ENCODE results near the gene AP3S2.
"Not testable (repeated sequence)": the region's sequence is repeated elsewhere in the genome, so short reads cannot be mapped to it uniquely, and the experiment has no call there.

The AP3S2 gene

GRCh38 chr15:89863918-89864317 is 29.9 kb downstream of the AP3S2 start:
- no peak for DNase-seq

GRCh38 chr15:89860891-89861290 is 32.9 kb downstream of the AP3S2 start:
- DNase-seq: no peak

- no peak for DNase-seq
Observed at GRCh38 chr15:89860431-89860830, 33.4 kb downstream of the AP3S2 start.

GRCh38 chr15:89858661-89859458 is 34.9 kb downstream of the AP3S2 start:
- no peak for DNase-seq

- DNase-seq: no peak
Observed at GRCh38 chr15:89857673-89858072, 36.1 kb downstream of the AP3S2 start.

DNA sequence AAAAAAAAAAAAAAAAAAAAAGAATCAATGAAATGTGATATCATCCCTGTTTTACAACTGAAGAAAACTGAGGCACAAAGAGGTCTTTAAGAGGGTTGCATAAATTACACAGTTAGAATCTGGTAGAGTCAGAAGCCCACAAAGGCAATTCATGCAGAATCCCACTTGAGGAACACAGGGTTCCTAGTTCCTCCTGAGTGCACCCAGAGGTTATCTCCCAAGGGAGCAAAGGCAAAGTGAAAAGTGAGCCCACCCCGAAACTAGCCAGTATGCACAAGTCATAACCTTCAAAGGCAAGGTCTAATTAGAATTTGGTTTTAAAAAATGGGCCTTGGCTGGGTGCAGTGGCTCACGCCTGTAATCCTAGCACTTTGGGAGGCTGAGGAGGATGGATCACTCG is 37.8 kb downstream of the AP3S2 start:
- DNase-seq: no peak

DNA sequence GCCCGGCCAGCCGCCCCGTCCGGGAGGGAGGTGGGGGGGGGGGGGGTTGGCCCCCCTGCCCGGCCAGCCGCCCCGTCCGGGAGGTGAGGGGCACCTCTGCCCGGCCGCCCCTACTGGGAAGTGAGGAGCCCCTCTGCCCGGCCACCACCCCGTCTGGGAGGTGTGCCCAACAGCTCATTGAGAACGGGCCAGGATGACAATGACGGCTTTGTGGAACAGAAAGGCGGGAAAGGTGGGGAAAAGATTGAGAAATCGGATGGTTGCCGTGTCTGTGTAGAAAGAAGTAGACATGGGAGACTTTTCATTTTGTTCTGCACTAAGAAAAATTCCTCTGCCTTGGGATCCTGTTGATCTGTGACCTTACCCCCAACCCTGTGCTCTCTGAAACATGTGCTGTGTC is 38.9 kb downstream of the AP3S2 start:
- not testable (repeated sequence) for DNase-seq

GRCh38 chr15:89852342-89852995 is 41.3 kb downstream of the AP3S2 start:
- no peak for DNase-seq

DNA sequence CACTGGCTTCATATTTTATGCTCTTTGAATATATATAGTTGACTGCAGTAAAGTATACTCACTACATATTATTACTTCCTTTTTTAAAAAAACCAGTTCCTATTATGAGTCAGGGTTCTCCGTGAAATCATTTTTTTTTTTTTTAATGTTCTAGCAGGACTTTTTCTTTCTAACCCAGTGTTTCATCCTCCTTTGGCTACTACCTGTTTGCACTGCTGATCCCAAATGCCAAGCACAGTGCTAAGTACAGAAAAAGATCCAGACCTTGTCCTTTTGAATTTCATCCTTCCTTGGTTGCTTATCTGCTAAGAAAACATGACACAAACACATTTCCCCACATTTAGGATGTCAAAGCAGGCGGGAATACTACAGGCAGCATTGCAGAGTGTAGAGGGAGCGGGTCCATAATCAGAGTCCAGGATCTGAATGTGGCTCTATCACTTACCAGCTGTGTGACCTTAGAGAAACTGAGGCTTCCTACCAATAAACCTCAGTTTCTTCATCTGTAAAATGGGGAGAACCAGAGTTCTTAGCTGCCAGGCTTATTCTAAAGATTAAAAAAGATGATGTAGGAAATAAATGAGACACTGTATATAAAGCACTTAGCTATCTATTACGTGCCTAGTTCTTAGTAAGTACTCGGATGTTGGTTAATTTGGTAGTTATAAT is 42.0 kb downstream of the AP3S2 start:
- DNase-seq: no peak

GRCh38 chr15:89848970-89849292 is 44.9 kb downstream of the AP3S2 start:
- no peak for DNase-seq

GRCh38 chr15:89847101-89847500 is 46.7 kb downstream of the AP3S2 start:
- DNase-seq: no peak

- DNase-seq: no peak
Observed at GRCh38 chr15:89845305-89845893, 48.4 kb downstream of the AP3S2 start.

DNA sequence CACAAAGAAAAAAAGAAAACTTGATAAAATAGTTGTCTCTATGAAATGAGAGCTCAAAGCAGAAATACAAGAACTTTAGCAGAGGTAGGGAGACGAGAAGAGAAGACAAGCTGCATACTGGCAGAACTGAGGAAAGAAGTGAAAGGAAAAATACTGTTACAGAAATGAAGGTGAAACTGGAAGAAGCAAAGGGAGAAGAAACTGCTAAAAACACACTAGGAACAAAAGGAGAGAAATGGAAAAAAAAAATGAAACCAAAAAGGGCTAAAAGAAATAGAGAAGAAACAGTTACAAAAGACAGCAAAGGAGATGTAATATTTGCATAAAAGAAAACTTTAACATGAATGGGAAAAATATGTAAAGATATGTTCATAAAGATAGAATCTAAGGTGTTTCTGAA is 51.8 kb downstream of the AP3S2 start:
- DNase-seq: no peak

- no peak for DNase-seq
Observed at GRCh38 chr15:89841306-89841705, 52.5 kb downstream of the AP3S2 start.

DNA sequence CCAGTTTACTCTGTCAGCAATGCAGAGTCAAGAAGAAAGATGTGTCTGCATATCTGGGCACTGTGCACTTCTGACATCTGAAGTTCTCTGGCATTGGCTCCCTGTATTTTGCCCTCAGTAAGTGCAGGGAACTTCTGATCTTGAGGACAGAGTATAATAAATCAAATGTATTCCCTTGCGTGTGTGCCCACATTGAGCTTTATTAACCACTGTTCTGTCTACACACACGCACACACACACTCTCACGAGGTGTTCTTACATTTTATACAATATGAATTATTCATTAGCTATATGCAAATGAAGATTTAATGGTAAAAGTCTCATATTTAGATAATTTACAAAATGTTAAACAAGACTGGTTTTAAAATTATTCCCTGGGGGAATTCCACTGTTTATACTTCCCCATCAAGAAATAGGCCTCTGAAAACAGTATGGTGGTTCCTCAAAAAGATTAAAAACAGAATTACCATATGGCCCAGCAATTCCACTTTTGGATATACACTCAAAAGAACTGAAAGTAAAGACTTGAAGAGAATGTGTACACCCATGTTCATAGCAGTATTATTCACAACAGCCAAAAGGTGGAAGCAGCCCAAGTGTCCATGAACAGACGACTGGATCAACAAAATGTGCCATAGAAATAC is 54.5 kb downstream of the AP3S2 start:
- DNase-seq: no peak

GRCh38 chr15:89837830-89838178 is 56.0 kb downstream of the AP3S2 start:
- no peak for DNase-seq

DNA sequence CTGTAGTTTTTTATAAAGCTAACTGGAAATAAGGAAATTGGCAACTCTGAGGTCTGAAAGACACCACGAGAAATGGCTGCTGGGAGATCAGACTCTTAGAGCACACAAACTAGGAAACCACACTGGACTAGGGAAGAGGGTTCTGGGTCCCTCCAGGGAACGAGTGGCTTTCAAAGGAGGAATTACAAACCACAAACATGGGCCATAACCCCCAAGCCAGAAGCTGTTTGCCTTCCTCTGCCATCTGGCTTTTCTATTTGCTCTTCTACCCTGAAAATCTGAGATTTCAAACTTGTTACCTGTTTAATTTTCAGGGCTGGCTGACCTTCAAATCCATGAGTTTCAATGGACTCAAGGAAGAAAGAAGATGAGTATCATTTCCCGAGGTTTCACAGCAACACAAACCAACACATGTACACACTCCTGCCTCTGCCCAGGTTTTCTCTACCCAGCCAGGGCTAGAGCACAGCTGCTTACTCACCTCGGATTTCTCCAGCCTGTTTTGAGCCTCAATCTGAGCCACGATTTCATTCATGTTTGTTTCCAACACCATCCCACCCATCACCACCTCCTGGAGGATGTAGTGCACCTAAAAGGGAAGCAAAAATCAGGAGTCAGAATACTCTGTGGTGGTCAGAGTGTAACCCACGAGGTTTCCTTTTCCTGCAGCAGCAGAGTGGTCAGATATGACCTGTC is 56.5 kb downstream of the AP3S2 start:
- DNase-seq: no peak

DNA sequence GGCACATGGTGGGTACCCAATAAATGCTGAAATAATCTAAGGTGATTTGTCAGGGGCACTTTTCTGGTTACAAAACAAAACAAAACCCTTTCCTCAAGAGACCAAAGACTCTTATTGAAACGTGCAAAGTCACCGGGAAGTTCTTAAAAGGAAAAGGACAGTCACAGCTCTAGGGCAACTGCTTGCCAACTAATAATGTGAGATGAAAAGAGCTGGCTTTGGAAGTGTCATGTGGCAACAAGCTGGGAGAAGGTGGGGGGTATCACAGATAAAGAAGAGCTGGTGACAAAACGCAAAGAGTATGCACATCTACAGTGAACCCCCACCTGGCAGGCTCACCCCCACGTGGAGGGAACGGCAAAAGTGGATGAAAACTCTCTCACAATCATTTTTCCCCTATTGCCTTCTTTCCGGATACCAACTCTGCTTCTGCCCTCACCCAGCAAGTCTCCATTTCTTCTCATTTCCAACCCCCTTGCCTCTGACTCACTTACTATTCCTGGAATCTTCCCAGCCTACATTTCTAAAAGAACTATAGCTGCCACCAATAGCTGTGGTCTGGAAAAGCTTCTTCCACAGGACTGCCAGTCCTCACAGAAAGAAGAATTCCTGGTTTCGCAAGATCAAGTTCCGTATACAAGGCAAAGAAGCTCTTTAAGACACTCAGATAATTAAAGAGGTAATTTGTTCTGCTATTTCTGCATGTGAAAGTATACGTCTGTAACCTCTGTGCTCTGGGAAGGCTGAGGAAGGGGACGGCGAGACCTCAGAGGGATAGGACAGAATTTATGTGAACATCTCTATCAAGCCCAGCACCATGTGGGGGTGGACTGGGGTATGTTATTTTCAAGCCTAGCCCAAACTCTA is 57.3 kb downstream of the AP3S2 start:
- no peak for DNase-seq

DNA sequence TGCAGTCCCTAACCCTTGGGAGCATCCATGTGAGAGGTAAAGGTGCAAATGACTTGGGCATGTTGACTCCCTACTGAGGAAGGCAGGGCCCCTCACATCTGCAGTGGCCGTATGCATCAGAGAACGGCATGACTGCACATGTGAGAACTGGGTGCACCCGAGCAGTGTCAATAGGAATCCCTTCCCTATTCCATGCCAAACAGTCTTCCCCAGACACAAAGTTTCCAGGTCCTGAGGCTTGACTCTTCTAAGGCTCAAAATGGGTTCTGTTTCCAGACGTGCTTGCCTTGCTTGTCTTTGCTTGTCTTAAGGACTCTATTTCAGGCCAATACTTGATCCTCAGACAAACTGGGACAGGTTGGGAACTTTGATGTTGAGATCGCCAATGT is 58.6 kb downstream of the AP3S2 start:
- no peak for DNase-seq

DNA sequence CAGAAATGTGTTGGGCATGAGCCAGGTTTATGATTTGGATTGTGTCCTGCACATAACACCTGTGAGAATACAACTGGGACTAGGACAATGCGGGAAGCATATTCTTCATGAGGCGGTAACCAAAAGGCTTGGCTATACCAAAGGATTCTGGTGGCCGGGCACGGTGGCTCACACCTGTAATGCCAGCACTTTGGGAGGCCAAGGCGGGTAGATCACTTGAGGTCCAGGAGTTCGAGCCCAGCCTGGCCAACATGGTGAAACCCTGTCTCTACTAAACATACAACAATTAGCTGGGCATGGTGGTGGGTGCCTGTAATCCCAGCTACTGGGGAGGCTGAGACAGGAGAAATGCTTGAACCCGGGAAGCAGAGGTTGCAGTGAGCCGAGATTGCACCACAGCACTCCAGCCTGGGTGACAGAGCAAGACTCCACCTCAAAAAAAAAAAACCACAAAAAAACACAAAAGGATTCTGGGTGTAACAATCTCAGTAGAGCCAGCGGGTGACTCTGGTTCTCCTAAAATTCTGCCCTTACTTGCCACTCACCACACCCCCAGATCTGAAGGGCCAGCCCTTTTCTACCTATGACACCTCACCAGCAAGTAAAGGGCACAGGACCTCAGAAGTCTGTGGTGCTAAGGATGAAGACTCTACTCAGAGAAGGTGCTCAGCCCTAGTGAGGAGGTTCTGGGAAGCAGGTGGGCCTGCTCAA is 59.2 kb downstream of the AP3S2 start:
- not testable (repeated sequence) for DNase-seq

GRCh38 chr15:89833966-89834365 is 59.8 kb downstream of the AP3S2 start:
- DNase-seq: no peak
